Measurements from ENCODE around the gene FUS. TPM values are rescaled to one million over a fixed set of nuclear protein-coding genes. Genes with fewer than 3 reads are reported as not detected.
A peak's percentile ranks its signal among the peaks of the same experiment; 100 is the strongest.

Gene FUS
- total RNA-seq, 2 experiments from 2014 or later: 536 to 569 TPM

- POLR2A ChIA-PET: no interaction called here
- no peaks in the 10 kb centered on the region for H3K36me3 Mint-ChIP-seq (ENCODE audit: low read depth)
- no peak for DNase-seq
- H3K4me3 Mint-ChIP-seq: no peak overlapping the region
- H3K27me3 Mint-ChIP-seq (ENCODE audit: low read depth): peaks cover 3% of the 10 kb centered on the region
- no peak for ATAC-seq
- no peak overlapping the region for H3K27ac Mint-ChIP-seq
- H3K9me3 Mint-ChIP-seq (ENCODE audit: insufficient read depth): no peaks in the 10 kb centered on the region
- H3K4me1 Mint-ChIP-seq (ENCODE audit: low read depth): peaks cover 35% of the 10 kb centered on the region
- CTCF ChIA-PET: interaction anchor here (1.1 to 1.6 kb wide), 3 partner anchors 9 to 249 kb away, joined by 4 read pairs; no protein-coding TSS in a partner anchor
These were observed 26.8 kb downstream of the FUS start for GRCh38 chr16:31206776-31207175.

GRCh38 chr16:31213342-31213741 is 33.4 kb downstream of the FUS start:
- POLR2A ChIA-PET: interaction anchor here (1.1 to 4.7 kb wide), 2 partner anchors 12 to 34 kb away, joined by 3 to 23 read pairs; partner anchors contain the start of genes FUS and PYCARD
- ATAC-seq (no peak), DNase-seq (no peak)
- Mint-ChIP-seq H3K9me3 (ENCODE audit: insufficient read depth) (no peaks in the 10 kb centered on the region), H3K36me3 (ENCODE audit: low read depth) (no peaks in the 10 kb centered on the region), H3K4me3 (no peak overlapping the region), H3K27me3 (ENCODE audit: low read depth) (peaks cover 43% of the 10 kb centered on the region), H3K27ac (no peak overlapping the region), H3K4me1 (ENCODE audit: low read depth) (peaks cover 31% of the 10 kb centered on the region)
- CTCF ChIA-PET: interaction anchor here (2.5 kb wide), 1 partner anchor 11 kb away, joined by 11 read pairs; the partner anchor contains the start of gene PYCARD

GRCh38 chr16:31213877-31214707 is 34.2 kb downstream of the FUS start, which contains the start of gene TRIM72:
Gene TRIM72 (plus strand): TSS chr16:31214119. CDS start chr16:31214739, 620 bp downstream.
- H3K9me3 Mint-ChIP-seq (ENCODE audit: insufficient read depth): no peaks in the 10 kb centered on the region
- CTCF ChIA-PET: no interaction called here
- no peak within 1 kb of the TSS for H3K4me3 Mint-ChIP-seq
- no peak for ATAC-seq
- H3K27ac Mint-ChIP-seq: no peak within 1 kb of the TSS
- no peaks in the 10 kb centered on the region for H3K36me3 Mint-ChIP-seq (ENCODE audit: low read depth)
- H3K4me1 Mint-ChIP-seq (ENCODE audit: low read depth): peaks cover 31% of the 10 kb centered on the region
- H3K27me3 Mint-ChIP-seq (ENCODE audit: low read depth): peaks cover 49% of the 10 kb centered on the region
- POLR2A ChIA-PET: interaction anchor here (0.6 to 4.7 kb wide), 4 partner anchors 11 to 35 kb away, joined by 3 to 23 read pairs (median 3); partner anchors contain the start of genes FUS and PYCARD
- DNase-seq: no peak

GRCh38 chr16:31214708-31215286 is 34.9 kb downstream of the FUS start:
- CTCF ChIA-PET: no interaction called here
- peaks cover 49% of the 10 kb centered on the region for H3K27me3 Mint-ChIP-seq (ENCODE audit: low read depth)
- POLR2A ChIA-PET: interaction anchor here (0.6 to 4.7 kb wide), 6 partner anchors 11 to 35 kb away, joined by 3 to 23 read pairs (median 4); partner anchors contain the start of genes FUS and PYCARD
- H3K36me3 Mint-ChIP-seq (ENCODE audit: low read depth): no peaks in the 10 kb centered on the region
- no peaks in the 10 kb centered on the region for H3K9me3 Mint-ChIP-seq (ENCODE audit: insufficient read depth)
- DNase-seq (no peak), ATAC-seq (peak; percentile 19)
- H3K4me1 Mint-ChIP-seq (ENCODE audit: low read depth): peaks cover 31% of the 10 kb centered on the region
- no peak overlapping the region for H3K4me3 Mint-ChIP-seq
- H3K27ac Mint-ChIP-seq: no peak overlapping the region

- Mint-ChIP-seq H3K9me3 (ENCODE audit: insufficient read depth) (no peaks in the 10 kb centered on the region), H3K27ac (no peak overlapping the region), H3K36me3 (ENCODE audit: low read depth) (no peaks in the 10 kb centered on the region), H3K4me3 (peak overlapping the region; percentile 53), H3K4me1 (ENCODE audit: low read depth) (peaks cover 27% of the 10 kb centered on the region), H3K27me3 (ENCODE audit: low read depth) (peaks cover 52% of the 10 kb centered on the region)
- DNase-seq (no peak), ATAC-seq (peak; percentile 50)
- ChIA-PET POLR2A (interaction anchor here (0.9 to 4.7 kb wide), 4 partner anchors 14 to 36 kb away, joined by 3 to 23 read pairs (median 5); partner anchors contain the start of genes FUS and PYCARD), CTCF (interaction anchor here (0.7 to 1.4 kb wide), 4 partner anchors 12 to 245 kb away, joined by 4 read pairs; partner anchors contain the start of genes HSD3B7 and PYCARD)
These were observed 35.6 kb downstream of the FUS start for GRCh38 chr16:31215287-31216162.

GRCh38 chr16:31216422-31217135 is 36.6 kb downstream of the FUS start, which contains the start of gene PYDC1:
Gene PYDC1 (minus strand): TSS chr16:31217135. CDS start chr16:31217028, 107 bp downstream.
- Mint-ChIP-seq H3K27me3 (ENCODE audit: low read depth) (peaks cover 61% of the 10 kb centered on the region), H3K4me3 (peak within 1 kb of the TSS; percentile 53), H3K36me3 (ENCODE audit: low read depth) (no peaks in the 10 kb centered on the region), H3K4me1 (ENCODE audit: low read depth) (peaks cover 24% of the 10 kb centered on the region), H3K9me3 (ENCODE audit: insufficient read depth) (no peaks in the 10 kb centered on the region), H3K27ac (no peak within 1 kb of the TSS)
- POLR2A ChIA-PET: interaction anchor here (2.0 kb wide), 1 partner anchor 37 kb away, joined by 6 read pairs; the partner anchor contains the start of gene FUS
- no peak for DNase-seq
- CTCF ChIA-PET: interaction anchor here (0.8 to 1.4 kb wide), 7 partner anchors 14 to 244 kb away, joined by 3 to 5 read pairs (median 4); partner anchors contain the start of genes HSD3B7, PYCARD and ZNF843
- ATAC-seq: peak; percentile 38

GRCh38 chr16:31217136-31217530 is 37.2 kb downstream of the FUS start:
- ChIA-PET POLR2A (no interaction called here), CTCF (interaction anchor here (0.8 to 1.2 kb wide), 5 partner anchors 14 to 232 kb away, joined by 3 to 5 read pairs (median 4); partner anchors contain the start of genes HSD3B7, PYCARD and ZNF843)
- Mint-ChIP-seq H3K36me3 (ENCODE audit: low read depth) (no peaks in the 10 kb centered on the region), H3K27me3 (ENCODE audit: low read depth) (peaks cover 60% of the 10 kb centered on the region), H3K4me3 (no peak overlapping the region), H3K4me1 (ENCODE audit: low read depth) (peaks cover 19% of the 10 kb centered on the region), H3K27ac (no peak overlapping the region), H3K9me3 (ENCODE audit: insufficient read depth) (no peaks in the 10 kb centered on the region)
- DNase-seq (no peak), ATAC-seq (no peak)

GRCh38 chr16:31219154-31219741 is 39.3 kb downstream of the FUS start:
- ChIA-PET CTCF (interaction anchor here (1.3 kb wide), 2 partner anchors 114 to 163 kb away, joined by 3 read pairs; no protein-coding TSS in a partner anchor), POLR2A (no interaction called here)
- Mint-ChIP-seq H3K27me3 (ENCODE audit: low read depth) (peaks cover 47% of the 10 kb centered on the region), H3K9me3 (ENCODE audit: insufficient read depth) (no peaks in the 10 kb centered on the region), H3K4me3 (no peak overlapping the region), H3K36me3 (ENCODE audit: low read depth) (no peaks in the 10 kb centered on the region), H3K27ac (no peak overlapping the region), H3K4me1 (ENCODE audit: low read depth) (peaks cover 19% of the 10 kb centered on the region)
- DNase-seq (no peak), ATAC-seq (no peak)

- ChIA-PET CTCF (no interaction called here), POLR2A (interaction anchor here (0.6 kb wide), 1 partner anchor 213 kb away, joined by 3 read pairs; no protein-coding TSS in a partner anchor)
- Mint-ChIP-seq H3K9me3 (ENCODE audit: insufficient read depth) (no peaks in the 10 kb centered on the region), H3K4me3 (no peak overlapping the region), H3K27me3 (ENCODE audit: low read depth) (peaks cover 32% of the 10 kb centered on the region), H3K36me3 (ENCODE audit: low read depth) (no peaks in the 10 kb centered on the region), H3K27ac (no peak overlapping the region), H3K4me1 (ENCODE audit: low read depth) (peaks cover 5% of the 10 kb centered on the region)
- ATAC-seq (no peak), DNase-seq (no peak)
These were observed 41.6 kb downstream of the FUS start for GRCh38 chr16:31221357-31222160.

GRCh38 chr16:31223044-31223443 is 43.1 kb downstream of the FUS start:
- H3K4me1 Mint-ChIP-seq (ENCODE audit: low read depth): no peaks in the 10 kb centered on the region
- H3K36me3 Mint-ChIP-seq (ENCODE audit: low read depth): no peaks in the 10 kb centered on the region
- CTCF ChIA-PET: no interaction called here
- no peaks in the 10 kb centered on the region for H3K9me3 Mint-ChIP-seq (ENCODE audit: insufficient read depth)
- POLR2A ChIA-PET: no interaction called here
- peaks cover 24% of the 10 kb centered on the region for H3K27me3 Mint-ChIP-seq (ENCODE audit: low read depth)
- no peak overlapping the region for H3K27ac Mint-ChIP-seq
- DNase-seq (no peak), ATAC-seq (no peak)
- H3K4me3 Mint-ChIP-seq: no peak overlapping the region

Measured in activated CD8-positive, alpha-beta T cell treated with anti-CD3 and anti-CD28 coated beads, Interleukin-2, amount 10 ng/mL, durations not matched to agents 7 days and 5 days (primary cell).